PC-3 (cell line): ENCODE data around the gene PCDHGA4. TPM values are rescaled to one million over a fixed set of nuclear protein-coding genes. Genes with fewer than 3 reads are reported as not detected.
A peak's percentile ranks its signal among the peaks of the same experiment; 100 is the strongest.

Source experiments
- ATAC-seq: fragments of 200-7000 bp; cut with Tn5 transposase; 2 replicates; pipeline ENCODE4 v1.9.1; 2020; ENCODE audit warnings: mild to moderate bottlenecking, moderate library complexity
- BruUV-seq: library from RNA; stranded (reverse); fragments of 400-500 nt; replicated peaks from 2 replicates; lab custom pipeline; 2021; lab: Mats Ljungman, UMichigan
- CTCF ChIA-PET: fragments of 300-600 bp; sonication (Branson Sonifier 250); formaldehyde crosslinking; loops from one replicate; lab custom pipeline; 2022; ENCODE audit warnings: antibody characterized with exemption; lab: Charles Lee
- POLR2A ChIA-PET: fragments of 300-600 bp; sonication (Branson Sonifier 250); formaldehyde crosslinking; loops from one replicate; lab custom pipeline; 2022; ENCODE audit warnings: antibody characterized with exemption; ENCODE audit not compliant: unreplicated experiment; lab: Charles Lee
- DNase-seq: peaks from one replicate; pipeline ENCODE4 v3.0.0-alpha.2; 2015
- H2AFZ ChIP-seq: fragments of 300-600 bp; sonication (generic); 2 replicates; pipeline ENCODE4 v1.6.0; 2016; ENCODE audit warnings: antibody characterized with exemption, low read length
- H3F3A ChIP-seq: fragments of 300-600 bp; sonication (generic); one replicate; pipeline ENCODE4 v1.6.0; 2017; ENCODE audit warnings: antibody characterized with exemption, low read length, control low read depth, mild to moderate bottlenecking; ENCODE audit not compliant: unreplicated experiment
- H3K27ac ChIP-seq: fragments of 300-600 bp; sonication (generic); 2 replicates; pipeline ENCODE4 v1.5.1; 2016; ENCODE audit warnings: mild to moderate bottlenecking, low read length
- H3K27me3 ChIP-seq: fragments of 300-600 bp; sonication (generic); 2 replicates; pipeline ENCODE4 v1.6.1; 2016; ENCODE audit warnings: low read length, mixed read lengths
- H3K36me3 ChIP-seq: fragments of 300-600 bp; sonication (generic); 2 replicates; pipeline ENCODE4 v1.6.1; 2016; ENCODE audit warnings: low read depth, mixed run types, low read length, mixed read lengths
- H3K4me1 ChIP-seq: fragments of 300-600 bp; sonication (generic); 2 replicates; pipeline ENCODE4 v1.5.1; 2016; ENCODE audit warnings: low read length; ENCODE audit not compliant: insufficient read depth
- H3K4me2 ChIP-seq: fragments of 300-600 bp; sonication (generic); 2 replicates; pipeline ENCODE4 v1.6.0; 2016; ENCODE audit warnings: low read length
- H3K4me3 ChIP-seq: fragments of 300-600 bp; sonication (generic); 2 replicates; pipeline ENCODE4 v1.5.1; 2016; ENCODE audit warnings: mild to moderate bottlenecking, low read length, mixed read lengths
- H3K79me2 ChIP-seq: fragments of 300-600 bp; sonication (generic); 2 replicates; pipeline ENCODE4 v1.6.1; 2017; ENCODE audit warnings: low read length, mixed read lengths
- H3K9ac ChIP-seq: fragments of 300-600 bp; sonication (generic); 2 replicates; pipeline ENCODE4 v1.6.0; 2016; ENCODE audit warnings: mild to moderate bottlenecking, low read length
- H3K9me2 ChIP-seq: fragments of 300-600 bp; sonication (generic); replicated peaks from 2 replicates; pipeline ENCODE4 v1.6.1; 2016; ENCODE audit warnings: mixed run types, low read length, mixed read lengths
- H3K9me3 ChIP-seq: fragments of 300-600 bp; sonication (generic); 2 replicates; pipeline ENCODE4 v1.6.1; 2016; ENCODE audit warnings: low read length, mixed read lengths
- H4K20me1 ChIP-seq: fragments of 300-600 bp; sonication (generic); 2 replicates; pipeline ENCODE4 v1.6.1; 2016; ENCODE audit warnings: low read length, mixed read lengths
- CTCF ChIP-seq: fragments of 300-600 bp; sonication (generic); conservative IDR thresholded peaks from 2 replicates; pipeline ENCODE4 v1.5.1; 2017; ENCODE audit warnings: antibody characterized with exemption, low read depth, mild to moderate bottlenecking, low read length
- EZH2 ChIP-seq: fragments of 300-600 bp; sonication (generic); IDR thresholded peaks from one replicate; pipeline ENCODE4 v1.6.1; 2017; ENCODE audit warnings: antibody characterized with exemption, mild to moderate bottlenecking, low read length; ENCODE audit not compliant: unreplicated experiment
- EZH2phosphoT487 ChIP-seq: fragments of 300-600 bp; sonication (generic); IDR thresholded peaks from 2 replicates; pipeline ENCODE4 v1.6.1; 2018; ENCODE audit warnings: mild to moderate bottlenecking, antibody characterized with exemption, low read length, borderline replicate concordance
- intact Hi-C: fragments of 100-400 bp; cut with micrococcal nuclease; formaldehyde crosslinking; loops from 2 replicates; pipeline ENCODE4 v1.9.0; 2023
- total RNA-seq: library from RNA; depleted of rRNA; stranded (reverse); fragments of >200 nt; gene quantifications from 2 replicates; pipeline ENCODE4 v1.2.3, GENCODE V29; 2014

Gene PCDHGA4
- total RNA-seq, 1 experiment from 2014 or later = 0.04 TPM

GRCh38 chr5:141362719-141363118, 7.9 kb downstream of the PCDHGA4 start:
- Histone ChIP-seq H2AFZ (no peak overlapping the region), H3K9ac (no peak overlapping the region), H3K36me3 (no peaks in the 10 kb centered on the region; the same call in 1 of the 2 replicates), H3K9me3 (no peaks in the 10 kb centered on the region; the same call in 1 of the 2 replicates), H3K4me1 (0 out of 2 replicates have a peak, but pooled peaks cover 3% of the 10 kb centered on the region), H3K9me2 (no peaks in the 10 kb centered on the region), H3K4me3 (no peak overlapping the region), H3K27ac (no peak overlapping the region), H3F3A (no peaks in the 10 kb centered on the region), H3K79me2 (no peaks in the 10 kb centered on the region), H4K20me1 (no peaks in the 10 kb centered on the region), H3K4me2 (no peak overlapping the region), H3K27me3 (no peaks in the 10 kb centered on the region)
- ChIA-PET POLR2A (no interaction called here), CTCF (no interaction called here)
- DNase-seq (no peak), ATAC-seq (no peak)
- TF ChIP-seq EZH2phosphoT487 (no peak), EZH2 (no peak), CTCF (no peak)
- BruUV-seq = no TSS peak
- intact Hi-C loops = loop anchor here (5.0 kb wide), 1 partner anchor 270 kb away; the partner anchor contains the start of gene PCDHB2

DNA sequence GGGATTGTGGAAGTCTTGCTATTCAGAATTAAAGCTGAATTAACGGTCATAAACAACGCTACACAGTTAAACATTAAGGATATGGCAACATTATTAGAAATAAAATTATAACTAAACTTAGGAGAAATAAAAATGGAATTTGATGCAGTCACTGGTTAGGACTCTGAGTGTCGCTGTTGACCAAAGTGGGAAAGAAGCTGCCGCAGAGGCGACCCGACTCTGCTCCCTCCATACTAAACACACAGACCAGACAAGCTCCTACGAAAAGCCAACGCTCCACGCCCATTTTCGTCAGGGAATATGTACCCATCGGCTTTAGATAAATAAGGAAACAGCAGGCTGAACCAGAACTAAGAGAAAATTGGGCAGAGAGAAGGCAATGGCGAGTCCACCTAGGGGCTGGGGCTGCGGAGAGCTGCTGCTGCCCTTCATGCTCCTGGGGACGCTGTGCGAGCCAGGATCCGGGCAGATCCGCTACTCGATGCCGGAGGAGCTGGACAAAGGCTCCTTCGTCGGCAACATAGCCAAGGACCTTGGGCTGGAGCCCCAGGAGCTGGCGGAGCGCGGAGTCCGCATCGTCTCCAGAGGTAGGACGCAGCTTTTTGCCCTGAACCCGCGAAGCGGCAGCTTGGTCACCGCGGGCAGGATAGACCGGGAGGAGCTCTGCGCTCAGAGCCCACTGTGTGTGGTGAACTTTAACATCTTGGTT, 9.3 kb downstream of the PCDHGA4 start, which contains the start of gene PCDHGA5:
Gene PCDHGA5, plus strand, starts transcription at position 211 of the 709 bp plus-strand sequence. Its CDS starts 169 bp downstream, at position 380.
- POLR2A ChIA-PET = no interaction called here
- H3F3A ChIP-seq = no peaks in the 10 kb centered on the region
- DNase-seq = peak; percentile 45
- no peaks in the 10 kb centered on the region; the same call in 1 of the 2 replicates for H3K36me3 ChIP-seq
- CTCF ChIA-PET = interaction anchor here (0.6 to 1.4 kb wide), 9 partner anchors 33 to 203 kb away, joined by 3 to 10 read pairs (median 5); partner anchors contain the start of gene PCDHB9
- no peaks in the 10 kb centered on the region for H3K9me2 ChIP-seq
- TSS peak; percentile 39 for BruUV-seq
- H3K9ac ChIP-seq = peak within 1 kb of the TSS; percentile 17; the same call in 1 of the 2 replicates
- no peaks in the 10 kb centered on the region; the same call in 1 of the 2 replicates for H3K9me3 ChIP-seq
- no peaks in the 10 kb centered on the region for H3K79me2 ChIP-seq
- H4K20me1 ChIP-seq = no peaks in the 10 kb centered on the region
- intact Hi-C loops = loop anchor here (1.0 to 5.0 kb wide), 3 partner anchors 33 to 272 kb away; partner anchors contain the start of genes PCDHB2 and PCDHGB5
- H3K4me3 ChIP-seq = peak within 1 kb of the TSS; percentile 64
- H3K27me3 ChIP-seq = no peaks in the 10 kb centered on the region
- H2AFZ ChIP-seq = peak within 1 kb of the TSS; percentile 75
- peak; percentile 83 for ATAC-seq
- H3K27ac ChIP-seq = no peak within 1 kb of the TSS
- no peak for TF ChIP-seq EZH2phosphoT487
- TF ChIP-seq CTCF = peak; percentile 53
- H3K4me1 ChIP-seq = 0 out of 2 replicates have a peak, but pooled peaks cover 3% of the 10 kb centered on the region
- H3K4me2 ChIP-seq = peak within 1 kb of the TSS; percentile 66
